Measurements from ENCODE around the gene RWDD4.
"Not testable (repeated sequence)": the region's sequence is repeated elsewhere in the genome, so short reads cannot be mapped to it uniquely, and the experiment has no call there.

RWDD4 gene

DNA sequence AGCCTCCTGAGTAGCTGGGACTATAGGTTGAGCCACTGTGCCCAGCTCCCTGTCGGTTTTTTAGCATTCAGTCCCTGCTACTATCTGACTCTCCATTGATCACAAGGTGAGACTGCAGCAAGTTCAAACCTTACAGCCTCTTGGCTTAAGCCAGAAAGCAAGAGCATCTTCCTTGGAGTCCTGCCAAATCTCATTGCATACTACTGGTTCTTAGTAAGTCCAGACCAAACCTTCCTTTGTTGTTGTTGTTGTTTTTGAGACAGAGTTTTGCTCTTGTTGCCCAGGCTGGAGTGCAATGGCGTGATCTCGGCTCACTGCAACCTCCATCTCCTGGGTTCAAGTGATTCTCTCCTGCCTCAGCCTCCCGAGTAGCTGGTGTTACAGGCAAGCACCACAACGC is 31.7 kb downstream of the RWDD4 start:
- not testable (repeated sequence) for H3K4me3 Mint-ChIP-seq; H3K27me3 Mint-ChIP-seq; H3K27ac Mint-ChIP-seq; DNase-seq; H3K4me1 Mint-ChIP-seq (ENCODE audit: low read depth); H3K9me3 Mint-ChIP-seq; H3K36me3 Mint-ChIP-seq (ENCODE audit: low read depth)

DNA sequence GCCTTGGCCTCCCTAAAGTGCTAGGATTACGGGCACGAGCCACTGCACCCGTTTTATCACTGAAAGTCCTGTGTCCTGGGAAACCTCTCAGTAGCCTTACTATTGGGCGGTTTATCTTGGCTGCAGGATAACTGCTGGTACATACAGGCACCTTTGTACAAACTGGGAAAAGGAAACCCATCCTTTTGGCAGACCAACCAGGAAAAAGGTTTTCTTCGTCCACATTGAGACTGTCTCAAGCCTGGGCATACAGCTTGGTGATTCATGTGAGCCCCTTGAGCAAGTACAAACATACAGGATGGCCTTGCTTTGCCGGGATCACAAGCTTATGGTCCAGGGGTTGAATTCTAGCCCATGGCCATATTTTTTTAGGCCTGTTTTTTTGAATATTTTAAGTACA is 32.8 kb downstream of the RWDD4 start:
- H3K27ac Mint-ChIP-seq = no peak overlapping the region
- DNase-seq = no peak
- H3K9me3 Mint-ChIP-seq = no peaks in the 10 kb centered on the region
- H3K36me3 Mint-ChIP-seq (ENCODE audit: low read depth) = no peaks in the 10 kb centered on the region
- no peak overlapping the region for H3K4me3 Mint-ChIP-seq
- H3K27me3 Mint-ChIP-seq = peaks cover 4% of the 10 kb centered on the region
- no peaks in the 10 kb centered on the region for H3K4me1 Mint-ChIP-seq (ENCODE audit: low read depth)

DNA sequence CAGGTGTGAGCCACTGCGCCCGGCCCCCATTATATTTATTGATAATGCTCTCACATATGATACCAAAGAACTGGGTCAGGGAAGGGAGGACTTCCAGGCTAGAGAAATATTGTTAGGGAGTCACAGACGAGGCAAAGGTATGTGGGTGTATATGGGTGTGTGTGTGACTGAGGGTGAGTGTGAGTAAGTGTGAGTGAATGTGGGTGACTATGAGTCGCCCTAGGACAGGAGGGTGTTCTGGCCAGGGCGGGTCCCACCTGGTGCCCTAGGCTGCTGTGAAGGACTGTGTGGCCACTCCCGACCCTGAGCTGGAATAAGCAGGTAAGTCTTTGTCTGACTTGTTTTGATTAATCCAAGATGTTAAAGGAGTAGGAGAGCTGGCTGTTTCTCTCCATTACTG is 34.4 kb downstream of the RWDD4 start:
- Mint-ChIP-seq H3K9me3 (no peaks in the 10 kb centered on the region), H3K27me3 (peaks cover 9% of the 10 kb centered on the region), H3K4me1 (ENCODE audit: low read depth) (no peaks in the 10 kb centered on the region), H3K27ac (no peak overlapping the region), H3K36me3 (ENCODE audit: low read depth) (no peaks in the 10 kb centered on the region), H3K4me3 (no peak overlapping the region)
- no peak for DNase-seq

DNA sequence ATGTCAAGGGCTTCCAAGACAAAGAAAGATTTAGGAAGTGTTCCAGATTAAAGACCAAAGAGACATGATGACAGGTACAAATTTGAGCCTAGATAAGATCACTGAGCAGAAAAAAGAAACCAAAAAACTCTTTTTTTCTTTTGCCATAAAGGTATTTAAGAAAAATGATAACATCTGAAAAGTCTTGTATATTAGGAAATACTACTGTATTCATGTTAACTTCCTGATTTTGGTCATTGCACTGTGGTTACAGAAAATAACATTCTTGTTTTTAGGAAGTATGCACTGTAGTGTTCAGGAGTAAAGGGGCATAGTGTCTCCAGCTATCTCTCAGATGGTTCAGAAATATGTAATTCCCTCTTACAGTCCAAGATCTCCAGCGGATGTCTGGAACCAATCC is 37.1 kb downstream of the RWDD4 start:
- Mint-ChIP-seq H3K27ac (no peak overlapping the region), H3K4me1 (ENCODE audit: low read depth) (no peaks in the 10 kb centered on the region), H3K36me3 (ENCODE audit: low read depth) (no peaks in the 10 kb centered on the region), H3K9me3 (no peaks in the 10 kb centered on the region), H3K27me3 (peaks cover 13% of the 10 kb centered on the region), H3K4me3 (no peak overlapping the region)
- DNase-seq = no peak

DNA sequence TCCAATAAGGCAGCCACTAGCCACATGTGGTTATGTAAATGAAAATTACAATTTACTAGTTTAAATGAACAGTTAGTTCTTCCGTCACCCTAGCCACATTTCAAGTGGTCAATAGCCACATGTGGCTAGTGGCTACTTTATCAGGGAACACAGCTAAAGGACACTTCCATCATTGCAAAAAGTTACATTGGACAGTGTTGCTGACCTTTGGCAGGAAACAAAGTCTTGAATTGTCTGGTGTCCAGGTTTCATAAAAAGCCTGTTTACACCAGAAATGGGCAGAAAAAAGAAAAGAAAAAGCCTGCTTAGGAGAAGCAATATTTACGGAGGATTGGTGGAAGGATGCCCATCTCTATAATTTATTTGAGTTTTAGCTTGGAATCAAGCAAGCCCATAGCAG is 38.6 kb downstream of the RWDD4 start:
- no peaks in the 10 kb centered on the region for H3K9me3 Mint-ChIP-seq
- no peak overlapping the region for H3K27ac Mint-ChIP-seq
- no peak for DNase-seq
- H3K4me3 Mint-ChIP-seq = no peak overlapping the region
- no peaks in the 10 kb centered on the region for H3K4me1 Mint-ChIP-seq (ENCODE audit: low read depth)
- H3K36me3 Mint-ChIP-seq (ENCODE audit: low read depth) = no peaks in the 10 kb centered on the region
- H3K27me3 Mint-ChIP-seq = peaks cover 21% of the 10 kb centered on the region

DNA sequence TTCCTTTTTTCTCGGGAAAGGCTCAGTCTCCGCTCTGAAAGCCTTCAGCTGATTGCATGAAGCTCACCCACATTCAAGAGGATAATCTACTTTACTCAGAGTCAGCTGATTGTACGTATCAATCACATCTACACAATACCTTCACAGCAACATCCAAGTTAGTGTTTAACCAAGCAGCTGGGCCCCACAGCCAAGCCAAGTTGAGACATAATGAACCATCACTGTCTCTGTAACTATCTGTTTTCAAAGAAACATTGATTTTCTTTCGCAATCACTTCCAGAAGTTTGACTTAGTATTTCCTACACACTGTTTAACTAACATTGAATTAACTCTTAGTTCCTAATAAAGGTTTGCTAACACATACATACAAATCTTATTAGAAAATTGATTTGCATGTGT is 40.3 kb downstream of the RWDD4 start:
- Mint-ChIP-seq H3K4me3 (no peak overlapping the region), H3K9me3 (no peaks in the 10 kb centered on the region), H3K36me3 (ENCODE audit: low read depth) (no peaks in the 10 kb centered on the region), H3K4me1 (ENCODE audit: low read depth) (no peaks in the 10 kb centered on the region), H3K27ac (no peak overlapping the region), H3K27me3 (peaks cover 21% of the 10 kb centered on the region)
- no peak for DNase-seq

DNA sequence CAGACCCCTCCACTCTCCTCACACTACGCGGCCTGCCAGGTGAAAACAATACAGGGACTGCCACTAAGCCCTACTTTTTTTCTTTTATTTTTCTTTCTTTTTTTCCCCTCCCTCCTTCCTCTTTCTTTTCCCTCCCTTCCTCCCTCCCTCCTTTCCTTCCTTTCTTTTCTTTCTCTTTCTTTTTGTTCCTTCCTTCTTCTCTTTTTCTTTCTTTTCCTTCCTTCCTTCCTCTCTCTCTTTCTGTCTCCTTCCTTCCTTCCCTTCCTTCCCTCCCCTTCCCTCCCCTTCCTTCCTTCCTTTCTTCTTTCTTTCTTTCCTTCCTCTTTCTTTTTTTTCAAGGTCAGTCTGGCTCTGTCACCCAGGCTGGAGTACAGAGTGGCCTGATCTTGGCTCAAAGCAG is 41.9 kb downstream of the RWDD4 start:
- no peaks in the 10 kb centered on the region for H3K36me3 Mint-ChIP-seq (ENCODE audit: low read depth)
- H3K4me1 Mint-ChIP-seq (ENCODE audit: low read depth) = no peaks in the 10 kb centered on the region
- no peak for DNase-seq
- H3K27me3 Mint-ChIP-seq = peaks cover 21% of the 10 kb centered on the region
- no peak overlapping the region for H3K4me3 Mint-ChIP-seq
- H3K27ac Mint-ChIP-seq = no peak overlapping the region
- no peaks in the 10 kb centered on the region for H3K9me3 Mint-ChIP-seq

DNA sequence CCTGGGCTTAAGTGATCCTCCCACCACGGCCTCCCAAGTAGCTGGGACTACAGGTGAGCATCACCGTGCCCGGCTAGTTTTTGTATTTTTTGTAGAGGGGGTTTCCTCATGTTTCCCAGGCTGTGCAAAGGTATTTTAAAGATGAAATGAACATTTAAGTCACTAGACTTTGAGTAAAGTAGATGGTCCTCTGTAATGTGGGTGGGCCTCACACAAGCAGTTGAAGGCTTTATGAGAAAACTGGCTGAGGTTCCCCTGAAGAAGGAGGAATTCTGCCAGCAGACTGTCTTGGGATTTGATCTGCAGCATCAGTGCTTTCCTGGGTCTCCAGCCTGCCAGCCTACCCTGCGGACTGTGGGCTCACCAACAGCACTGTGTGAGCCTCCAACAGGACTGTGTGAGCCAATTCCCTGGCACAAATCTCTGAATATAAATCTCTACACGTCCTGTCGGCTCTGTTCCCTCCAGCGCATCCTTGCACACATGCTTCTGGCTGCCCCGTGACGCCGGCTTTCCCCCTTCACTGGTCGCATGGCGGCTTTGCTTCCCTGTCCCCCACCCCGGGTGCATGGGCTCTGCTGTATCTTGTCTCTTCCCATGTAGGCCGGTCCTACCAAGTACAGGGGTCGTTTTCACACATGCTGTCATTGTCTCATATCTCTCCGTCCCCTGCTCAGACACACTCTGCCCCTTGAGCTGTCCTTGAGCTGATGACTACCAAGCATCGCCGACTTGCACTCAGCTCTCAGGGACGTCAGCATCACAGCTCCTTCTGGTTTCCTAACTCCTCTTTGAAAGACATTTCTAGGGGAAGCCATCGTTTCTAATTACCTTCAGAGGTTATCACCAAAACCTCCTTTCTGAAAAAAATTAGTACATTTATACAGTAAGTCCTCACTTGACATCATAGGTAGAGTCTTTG is 46.4 kb downstream of the RWDD4 start:
- Mint-ChIP-seq H3K27ac (no peak overlapping the region), H3K4me3 (no peak overlapping the region)

DNA sequence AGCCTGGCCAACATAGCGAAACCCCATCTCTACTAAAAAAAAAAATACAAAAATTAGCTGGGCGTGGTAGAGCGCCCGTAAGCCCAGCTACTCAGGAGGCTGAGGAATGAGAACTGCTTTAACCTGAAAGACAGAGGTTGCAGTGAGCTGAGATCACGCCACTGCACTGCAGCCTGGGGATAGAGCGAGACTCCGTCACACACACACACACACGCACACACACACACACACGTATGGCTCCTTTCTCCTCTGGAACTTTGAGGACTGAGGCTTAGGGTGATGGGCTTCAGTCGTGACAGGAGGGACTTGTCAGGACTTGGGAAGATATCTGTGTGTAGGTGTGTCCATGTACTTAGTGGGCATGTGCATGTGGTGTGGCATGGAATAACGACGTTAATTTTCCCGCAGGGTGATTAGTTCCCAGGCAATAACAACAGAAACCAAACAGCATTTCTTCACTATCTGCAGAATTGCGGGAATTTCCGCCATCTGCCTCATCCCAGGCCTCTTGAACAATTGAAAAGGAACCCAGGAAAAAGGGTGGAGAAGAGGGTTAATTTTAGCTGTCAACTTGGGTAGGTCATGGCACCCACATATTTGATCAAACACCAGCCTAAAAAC is 47.7 kb downstream of the RWDD4 start:
- H3K4me3 Mint-ChIP-seq = no peak overlapping the region
- no peaks in the 10 kb centered on the region for H3K9me3 Mint-ChIP-seq
- H3K27me3 Mint-ChIP-seq = peaks cover 28% of the 10 kb centered on the region
- H3K36me3 Mint-ChIP-seq (ENCODE audit: low read depth) = no peaks in the 10 kb centered on the region
- H3K27ac Mint-ChIP-seq = no peak overlapping the region
- no peak for DNase-seq
- no peaks in the 10 kb centered on the region for H3K4me1 Mint-ChIP-seq (ENCODE audit: low read depth)

More for the DNA sequence above, 46.4 kb downstream of the RWDD4 start:
- no peak for DNase-seq
- H3K36me3 Mint-ChIP-seq (ENCODE audit: low read depth) = no peaks in the 10 kb centered on the region
- peaks cover 19% of the 10 kb centered on the region for H3K27me3 Mint-ChIP-seq
- no peaks in the 10 kb centered on the region for H3K9me3 Mint-ChIP-seq
- H3K4me1 Mint-ChIP-seq (ENCODE audit: low read depth) = no peaks in the 10 kb centered on the region

DNA sequence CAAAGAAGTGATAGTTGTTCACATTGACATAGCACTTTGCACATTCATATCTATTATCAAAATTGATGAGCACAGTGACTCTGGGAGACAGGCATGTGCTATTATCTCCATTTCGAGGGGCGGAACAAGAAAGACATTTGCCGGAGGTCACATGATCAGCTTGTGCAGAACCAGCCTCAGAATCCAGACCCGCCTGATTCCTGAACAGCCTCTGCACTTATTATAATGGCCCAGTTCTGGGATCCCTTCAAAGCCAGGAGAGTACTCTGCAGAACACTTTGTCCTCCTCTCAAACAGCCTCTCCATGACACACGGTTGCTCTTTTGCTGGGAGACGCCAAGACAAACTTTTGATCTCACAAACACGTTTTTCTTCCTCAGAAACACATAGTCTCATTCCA is 48.4 kb downstream of the RWDD4 start:
- Mint-ChIP-seq H3K4me3 (no peak overlapping the region), H3K36me3 (ENCODE audit: low read depth) (no peaks in the 10 kb centered on the region), H3K9me3 (no peaks in the 10 kb centered on the region), H3K4me1 (ENCODE audit: low read depth) (no peaks in the 10 kb centered on the region), H3K27ac (no peak overlapping the region), H3K27me3 (peaks cover 23% of the 10 kb centered on the region)
- DNase-seq = no peak

DNA sequence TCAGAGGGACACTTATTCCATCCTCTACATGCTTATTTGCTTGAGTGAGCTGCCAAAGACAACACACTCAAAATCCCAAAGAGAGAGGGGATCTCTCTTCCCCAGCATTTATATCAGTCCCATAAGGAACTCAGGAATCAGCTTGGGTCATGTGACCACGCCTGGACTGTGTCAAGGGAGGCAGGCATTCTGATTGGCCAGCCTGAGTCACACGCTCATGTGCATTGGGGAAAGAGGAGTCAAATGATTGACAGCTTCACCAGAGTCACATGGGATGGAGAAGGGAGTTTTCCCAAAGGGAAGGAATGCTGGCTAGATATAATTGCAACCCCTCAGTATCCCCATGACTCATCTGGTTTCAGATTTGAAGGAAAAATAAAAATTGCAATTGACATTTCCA is 49.0 kb downstream of the RWDD4 start:
- Mint-ChIP-seq H3K9me3 (no peaks in the 10 kb centered on the region), H3K27ac (no peak overlapping the region), H3K36me3 (ENCODE audit: low read depth) (no peaks in the 10 kb centered on the region), H3K27me3 (peaks cover 23% of the 10 kb centered on the region), H3K4me3 (no peak overlapping the region), H3K4me1 (ENCODE audit: low read depth) (no peaks in the 10 kb centered on the region)
- no peak for DNase-seq

DNA sequence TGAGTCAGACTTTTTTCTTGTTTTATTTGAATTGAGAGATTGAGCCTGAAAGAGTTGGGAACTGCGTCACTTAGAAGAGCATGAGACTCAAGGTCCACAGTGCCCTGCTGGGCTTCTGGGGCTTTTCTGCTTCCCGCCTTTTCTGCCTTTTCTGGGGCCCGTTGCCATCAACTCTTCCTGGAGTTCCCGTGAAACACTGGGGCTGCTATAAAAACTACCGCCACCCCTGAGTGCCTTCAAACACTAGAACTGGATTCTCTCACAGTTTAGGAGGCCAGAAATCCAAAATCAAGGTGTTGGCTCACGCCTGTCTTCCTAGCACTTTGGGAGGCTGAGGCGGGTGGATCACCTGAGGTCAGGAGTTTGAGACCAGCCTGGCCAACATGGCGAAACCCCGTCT is 49.8 kb downstream of the RWDD4 start:
- Mint-ChIP-seq H3K4me3 (no peak overlapping the region), H3K36me3 (ENCODE audit: low read depth) (no peaks in the 10 kb centered on the region), H3K9me3 (no peaks in the 10 kb centered on the region), H3K27ac (no peak overlapping the region), H3K27me3 (peaks cover 23% of the 10 kb centered on the region), H3K4me1 (ENCODE audit: low read depth) (no peaks in the 10 kb centered on the region)
- DNase-seq = no peak

DNA sequence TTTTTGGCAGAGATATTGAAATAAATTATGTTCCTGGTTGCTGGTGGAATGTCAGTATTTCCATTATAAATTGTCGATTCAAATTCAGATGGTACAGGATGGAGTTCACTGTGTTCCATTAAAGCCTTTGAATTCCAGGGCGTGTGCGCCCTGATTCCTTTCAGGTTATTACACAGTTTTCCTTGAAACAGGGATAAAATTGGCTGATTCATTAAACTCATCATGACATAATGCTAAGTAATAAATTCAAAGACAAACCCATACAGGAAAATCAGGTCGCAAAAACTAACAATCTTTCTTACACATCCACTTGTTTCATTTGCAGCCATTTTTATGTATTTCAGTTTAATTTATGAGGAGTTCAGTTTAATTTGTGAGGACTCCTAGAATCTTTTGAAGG is 51.1 kb downstream of the RWDD4 start:
- Mint-ChIP-seq H3K4me3 (no peak overlapping the region), H3K27me3 (peaks cover 22% of the 10 kb centered on the region), H3K9me3 (no peaks in the 10 kb centered on the region), H3K27ac (no peak overlapping the region), H3K4me1 (ENCODE audit: low read depth) (no peaks in the 10 kb centered on the region), H3K36me3 (ENCODE audit: low read depth) (no peaks in the 10 kb centered on the region)
- DNase-seq = no peak

DNA sequence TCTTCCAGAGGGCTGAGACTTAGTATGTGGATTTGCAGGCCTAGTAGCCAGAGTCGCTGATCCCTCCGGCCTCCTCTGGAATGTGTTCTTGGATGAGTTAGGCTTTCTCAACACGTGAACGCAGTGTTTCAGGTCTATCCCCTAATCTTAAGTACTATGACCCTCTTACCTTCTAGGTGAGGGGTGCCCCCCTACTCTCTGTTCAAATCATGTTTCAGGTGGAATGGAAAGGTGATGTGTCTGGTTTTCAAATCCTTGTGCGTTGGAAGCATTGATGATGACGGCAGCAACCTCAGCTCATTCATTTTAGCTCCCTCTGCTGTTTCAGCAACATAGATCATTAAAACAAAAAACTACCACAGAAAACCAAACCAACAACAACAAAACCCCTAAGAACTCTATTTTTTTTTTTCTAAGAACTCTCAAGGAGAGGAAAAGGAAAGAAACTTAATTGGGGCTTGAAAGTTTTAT is 56.4 kb downstream of the RWDD4 start:
- no peak for DNase-seq
- Mint-ChIP-seq H3K9me3 (no peaks in the 10 kb centered on the region), H3K27ac (no peak overlapping the region), H3K4me1 (ENCODE audit: low read depth) (no peaks in the 10 kb centered on the region), H3K36me3 (ENCODE audit: low read depth) (no peaks in the 10 kb centered on the region), H3K27me3 (peaks cover 12% of the 10 kb centered on the region), H3K4me3 (no peak overlapping the region)

DNA sequence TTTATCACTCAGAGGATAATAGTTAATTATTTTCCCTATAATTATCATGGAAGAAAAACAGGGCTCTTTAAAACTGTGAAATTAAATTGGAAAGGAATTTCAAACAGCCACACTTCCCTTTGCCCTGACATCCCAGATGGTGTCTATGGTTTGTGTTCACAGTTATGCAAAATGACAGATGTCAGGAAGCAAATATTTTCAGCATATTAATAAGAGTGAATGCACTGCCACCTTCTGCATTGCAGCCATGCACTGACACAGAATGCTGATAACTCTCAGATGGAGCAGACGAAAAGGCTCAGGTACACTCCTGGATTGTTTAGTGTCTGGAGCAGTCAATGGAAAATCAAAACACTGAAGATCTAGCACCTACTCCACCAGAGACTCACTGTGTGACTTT is 57.6 kb downstream of the RWDD4 start:
- Mint-ChIP-seq H3K36me3 (ENCODE audit: low read depth) (no peaks in the 10 kb centered on the region), H3K4me1 (ENCODE audit: low read depth) (no peaks in the 10 kb centered on the region), H3K9me3 (no peaks in the 10 kb centered on the region), H3K27ac (no peak overlapping the region), H3K27me3 (peaks cover 3% of the 10 kb centered on the region), H3K4me3 (no peak overlapping the region)
- no peak for DNase-seq
